Liver (tissue), 3 donors: ENCODE measurements around the gene ZNF296.

Experiments
- ATF3 ChIP-seq: IDR thresholded peaks from 2 replicates; pipeline ENCODE4 v1.6.1; 2016; ENCODE audit warnings: antibody characterized with exemption
- CTCF ChIP-seq: fragments of 150-350 bp; IDR thresholded peaks from 2 replicates; pipeline ENCODE4 v1.5.1; 2017; ENCODE audit warnings: improper control_type of control experiment, low read depth, low read length; ENCODE audit not compliant: missing input control
- GABPA ChIP-seq, 2 donors: IDR thresholded peaks in 1 of 2; conservative IDR thresholded peaks in 1 of 2; 2 replicates each; pipeline ENCODE4 v1.6.1; 2016; ENCODE audit warnings: antibody characterized with exemption in 2 of 2, mild to moderate bottlenecking in 1 of 2, moderate library complexity in 1 of 2
- NR2F2 ChIP-seq: IDR thresholded peaks from 2 replicates; pipeline ENCODE4 v1.6.1; 2016; ENCODE audit warnings: antibody characterized with exemption
- REST ChIP-seq: IDR thresholded peaks from 2 replicates; pipeline ENCODE4 v1.6.1; 2016; ENCODE audit warnings: antibody characterized with exemption, mild to moderate bottlenecking
- RXRA ChIP-seq, 2 donors: IDR thresholded peaks; 2 replicates each; pipeline ENCODE4 v1.6.1; 2017 to 2018; ENCODE audit warnings: antibody characterized with exemption in 2 of 2, mild to moderate bottlenecking in 1 of 2
- ZBTB33 ChIP-seq: IDR thresholded peaks from 2 replicates; pipeline ENCODE4 v1.6.1; 2016; ENCODE audit warnings: antibody characterized with exemption
- donor health status: healthy.
- donor health status: healthy.

- TF ChIP-seq REST, result no peak
- no peak for TF ChIP-seq CTCF
- no peak for TF ChIP-seq ZBTB33
- TF ChIP-seq GABPA (IDR thresholded peaks at IDR 0.05 in 1 of 2, conservative IDR thresholded peaks at IDR 0.05 in 1 of 2), result no peak
- no peak for TF ChIP-seq RXRA (IDR thresholded peaks at IDR 0.05)
- no peak for TF ChIP-seq ATF3
- no peak for TF ChIP-seq NR2F2
Observed at GRCh38 chr19:45046355-45046754, 29.9 kb downstream of the ZNF296 start.
